Thyroid gland (tissue), 4 donors: ENCODE results near the gene DUSP15.
"Not testable (repeated sequence)": the region's sequence is repeated elsewhere in the genome, so short reads cannot be mapped to it uniquely, and the experiment has no call there.

Source experiments
- POLR2A ChIP-seq, 2 donors: fragments of 450-650 bp; IDR thresholded peaks; one replicate each; pipeline ENCODE4 v1.6.1; 2017; ENCODE audit warnings: antibody characterized with exemption in 2 of 2, mild to moderate bottlenecking in 2 of 2, moderate library complexity in 1 of 2
- TF ChIP-seq, protein P1 (sequence below), 6 experiments: fragments of 200-600 bp in 3 of 6; fragments of 450-650 bp in 3 of 6; sonication (generic) in 3 of 6; IDR thresholded peaks; one replicate each; pipeline ENCODE4 v1.5.1; 2016 to 2019; ENCODE audit warnings: antibody characterized with exemption in 6 of 6, mild to moderate bottlenecking in 2 of 6, inconsistent platforms in 1 of 6, moderate library complexity in 1 of 6

DNA sequence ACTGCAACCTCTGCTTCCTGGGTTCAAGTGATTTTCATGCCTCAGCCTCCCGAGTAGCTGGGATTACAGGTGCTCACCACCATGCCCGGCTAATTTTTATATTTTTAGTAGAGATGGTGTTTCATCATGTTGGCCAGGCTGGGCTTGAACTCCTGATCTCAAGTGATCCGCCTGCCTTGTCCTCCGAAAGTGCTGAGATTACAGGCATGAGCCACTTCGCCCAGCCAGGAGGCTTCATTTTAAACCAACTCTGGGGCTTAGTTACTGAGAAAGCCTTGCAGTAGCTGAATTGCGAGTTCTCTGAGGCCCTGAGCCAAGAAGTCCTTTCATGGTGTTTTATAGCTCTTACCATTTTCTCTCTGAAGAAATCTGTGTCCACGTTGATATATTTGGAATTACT, 56.2 kb downstream of the DUSP15 start:
- TF ChIP-seq, protein P1, sequence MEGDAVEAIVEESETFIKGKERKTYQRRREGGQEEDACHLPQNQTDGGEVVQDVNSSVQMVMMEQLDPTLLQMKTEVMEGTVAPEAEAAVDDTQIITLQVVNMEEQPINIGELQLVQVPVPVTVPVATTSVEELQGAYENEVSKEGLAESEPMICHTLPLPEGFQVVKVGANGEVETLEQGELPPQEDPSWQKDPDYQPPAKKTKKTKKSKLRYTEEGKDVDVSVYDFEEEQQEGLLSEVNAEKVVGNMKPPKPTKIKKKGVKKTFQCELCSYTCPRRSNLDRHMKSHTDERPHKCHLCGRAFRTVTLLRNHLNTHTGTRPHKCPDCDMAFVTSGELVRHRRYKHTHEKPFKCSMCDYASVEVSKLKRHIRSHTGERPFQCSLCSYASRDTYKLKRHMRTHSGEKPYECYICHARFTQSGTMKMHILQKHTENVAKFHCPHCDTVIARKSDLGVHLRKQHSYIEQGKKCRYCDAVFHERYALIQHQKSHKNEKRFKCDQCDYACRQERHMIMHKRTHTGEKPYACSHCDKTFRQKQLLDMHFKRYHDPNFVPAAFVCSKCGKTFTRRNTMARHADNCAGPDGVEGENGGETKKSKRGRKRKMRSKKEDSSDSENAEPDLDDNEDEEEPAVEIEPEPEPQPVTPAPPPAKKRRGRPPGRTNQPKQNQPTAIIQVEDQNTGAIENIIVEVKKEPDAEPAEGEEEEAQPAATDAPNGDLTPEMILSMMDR (IDR thresholded peaks at IDR 0.05) = not testable (repeated sequence)
- TF ChIP-seq POLR2A (IDR thresholded peaks at IDR 0.05) = not testable (repeated sequence)
